GM11168 (cell line): ENCODE data around the gene ME3.
"Not testable (repeated sequence)": the region's sequence is repeated elsewhere in the genome, so short reads cannot be mapped to it uniquely, and the experiment has no call there.

Source experiments
- in situ Hi-C: fragments of 300-500 bp; cut with MboI; formaldehyde crosslinking; loops from one replicate; pipeline ENCODE4 v1.12.0; 2022; ENCODE audit warnings: low sequenced_read_pairs; ENCODE audit not compliant: unreplicated experiment

Gene ME3

DNA sequence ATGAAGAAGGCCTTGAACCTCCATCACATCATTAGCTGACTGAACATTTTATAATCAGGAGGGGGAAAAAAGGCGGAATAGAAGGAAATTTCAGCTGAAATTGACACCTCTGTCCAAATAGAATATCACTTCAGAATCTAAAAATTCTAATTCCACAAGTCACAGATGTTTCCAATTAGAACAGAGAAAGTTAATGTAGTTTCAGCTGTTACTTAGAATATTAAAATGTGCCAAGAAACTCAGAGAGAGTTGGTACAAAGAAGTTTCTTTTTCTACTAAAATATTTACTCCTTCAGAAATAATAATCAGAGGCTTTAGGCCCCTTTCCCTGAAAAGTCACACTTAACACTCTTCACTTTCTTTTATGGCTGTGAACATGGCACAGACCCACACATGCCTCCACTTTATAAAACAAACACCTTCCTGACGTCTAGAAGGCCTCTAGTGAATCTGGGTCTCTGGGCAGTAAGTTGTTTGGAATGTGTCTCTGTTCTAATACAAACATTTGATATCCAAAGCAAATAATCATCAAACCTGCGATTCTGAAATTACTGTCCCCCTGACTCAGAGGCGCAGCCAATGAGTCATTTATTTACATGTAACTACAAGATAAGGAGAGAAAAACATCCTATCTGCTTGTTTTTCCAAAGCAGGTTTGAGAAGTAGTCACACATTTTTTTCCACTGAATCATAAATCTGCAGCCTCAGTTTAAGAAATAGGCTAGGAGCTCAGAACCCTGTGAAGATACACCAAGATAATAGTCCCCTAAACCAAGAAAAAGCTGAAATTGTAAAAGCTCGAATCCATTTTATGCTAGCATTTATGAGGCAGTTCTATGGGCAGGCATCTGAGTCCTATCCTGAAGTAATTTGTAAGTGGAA lies 148.4 kb downstream of the ME3 start:
- in situ Hi-C loops: no loop called here

DNA sequence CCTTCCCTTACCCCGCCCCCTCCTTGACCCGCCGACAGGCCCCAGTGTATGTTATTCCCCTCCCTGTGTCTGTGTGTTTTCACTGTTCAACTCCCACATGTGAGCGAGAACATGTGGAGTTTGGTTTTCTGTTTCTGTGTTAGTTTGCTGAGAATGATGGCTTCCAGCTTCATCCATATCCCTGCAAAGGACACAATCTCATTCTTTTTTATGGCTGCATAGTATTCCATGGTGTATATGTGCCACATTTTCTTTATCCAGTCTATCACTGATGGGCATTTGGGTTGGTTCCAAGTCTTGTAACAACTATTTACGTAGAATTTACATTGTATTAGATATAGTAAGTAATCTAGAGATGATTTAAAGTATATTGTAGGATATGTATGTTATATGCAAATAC lies 149.9 kb downstream of the ME3 start:
- in situ Hi-C loops: not testable (repeated sequence)

DNA sequence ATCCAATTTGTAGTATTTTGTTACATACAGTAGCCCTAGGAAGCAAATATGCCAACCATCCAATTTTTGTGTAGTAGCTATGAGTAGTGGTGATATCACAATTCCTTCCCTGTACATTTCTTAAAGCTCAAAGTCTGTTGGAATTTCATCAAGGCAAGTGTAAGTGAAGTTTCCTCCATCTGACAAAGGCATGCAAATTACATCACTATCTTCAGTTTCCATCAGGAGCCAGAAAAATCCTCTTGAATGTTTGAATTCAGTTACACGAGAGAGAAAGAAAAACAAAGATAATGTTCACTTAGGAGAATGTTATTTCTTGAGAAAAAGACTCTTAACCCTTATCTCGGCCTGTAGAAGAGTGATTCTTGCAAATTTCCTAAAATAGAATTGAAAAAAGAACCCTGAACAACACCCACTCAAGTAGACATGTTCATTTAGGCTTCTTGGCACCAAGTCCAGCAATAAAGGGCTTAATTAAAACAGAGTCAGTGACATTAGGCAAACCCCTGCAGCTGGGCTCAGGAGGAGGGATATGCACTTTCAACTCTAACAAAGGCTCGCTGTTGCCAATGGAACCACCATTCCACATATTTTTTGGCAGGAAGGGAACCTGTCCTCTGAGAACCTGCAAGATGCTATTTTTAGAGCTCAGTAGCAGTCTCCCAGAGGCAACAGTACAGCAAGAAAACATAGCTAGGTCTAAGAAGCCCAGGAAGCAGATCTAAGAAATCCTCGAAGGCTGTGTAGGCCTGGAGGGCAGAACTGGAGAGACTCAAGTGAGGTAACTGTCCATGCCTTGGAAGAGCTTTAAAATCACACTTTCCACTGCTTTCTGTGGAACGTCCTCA lies 153.1 kb downstream of the ME3 start:
- in situ Hi-C loops: no loop called here

DNA sequence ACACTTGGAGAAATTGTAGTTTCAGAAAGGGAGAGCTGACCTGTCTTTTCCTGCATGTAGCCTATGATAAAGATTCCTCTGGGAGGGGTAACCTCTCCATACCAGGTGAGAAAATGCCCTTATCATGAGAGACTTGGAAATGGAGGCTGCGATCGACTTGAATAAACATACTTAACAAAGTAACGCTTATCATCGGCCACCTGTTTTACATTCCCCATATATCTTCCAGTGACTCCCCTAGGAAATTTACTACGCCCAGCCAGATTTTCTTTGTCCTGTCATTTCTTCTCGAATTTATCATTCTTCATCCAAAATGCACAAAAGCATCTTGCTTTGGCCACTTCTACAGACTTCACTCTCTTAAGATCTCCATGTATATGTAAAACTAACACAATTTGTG lies 154.2 kb downstream of the ME3 start:
- in situ Hi-C loops: no loop called here

DNA sequence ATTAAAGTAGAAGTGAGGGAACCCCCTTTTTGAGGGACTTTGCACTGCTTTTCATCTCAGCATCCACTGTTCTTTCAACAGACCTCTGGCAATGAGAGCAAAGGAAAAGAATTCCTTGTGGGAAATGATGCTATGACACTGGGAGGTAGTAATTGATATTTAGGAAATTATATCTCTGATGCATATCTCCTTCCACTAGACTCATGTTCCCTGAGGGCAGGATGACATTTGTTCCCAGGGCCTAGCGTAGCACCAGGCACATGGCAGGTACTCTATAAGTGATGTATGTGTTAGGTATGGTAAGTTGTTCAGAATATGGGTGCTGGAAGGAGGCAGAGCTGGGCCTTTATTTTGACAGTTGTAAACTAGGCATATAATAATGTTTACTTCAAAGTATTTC lies 154.9 kb downstream of the ME3 start:
- in situ Hi-C loops: no loop called here

DNA sequence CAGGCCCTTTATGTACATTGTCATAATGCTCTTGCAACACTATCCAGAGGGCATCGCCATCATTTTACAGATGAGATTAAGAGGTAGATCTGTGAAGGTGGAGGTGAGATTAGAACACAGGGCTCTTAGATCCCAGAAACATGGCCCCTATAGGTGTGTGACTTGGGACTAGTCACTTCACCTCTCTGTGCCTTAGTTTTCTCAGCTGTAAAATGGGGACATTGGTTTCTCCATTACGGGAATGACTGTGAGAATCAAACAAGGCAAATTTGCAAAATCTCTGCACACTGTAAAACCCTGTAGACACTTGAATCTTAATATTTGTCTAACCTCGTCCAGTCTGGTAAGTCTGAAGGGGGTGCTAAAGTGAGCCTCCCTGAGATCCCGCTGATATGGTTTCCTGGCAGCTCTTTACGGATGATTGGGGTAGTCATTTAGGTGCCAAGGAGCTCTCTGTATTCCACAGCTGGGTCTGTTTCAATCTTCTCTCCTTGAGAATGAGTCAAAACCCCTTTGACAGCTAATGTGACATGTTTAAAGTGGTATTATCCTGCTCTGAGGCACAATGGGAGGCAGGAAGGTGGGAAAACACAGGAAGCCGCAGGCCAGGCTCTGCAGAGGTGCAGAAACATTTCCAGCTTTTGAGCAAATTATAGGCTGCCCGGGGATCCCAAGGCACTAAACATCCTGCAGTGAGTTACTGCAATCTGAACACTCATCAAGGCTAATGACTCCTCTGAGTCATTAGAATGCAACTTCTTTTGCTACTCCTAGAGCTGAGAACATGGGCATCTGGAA lies 156.9 kb downstream of the ME3 start:
- in situ Hi-C loops: no loop called here

DNA sequence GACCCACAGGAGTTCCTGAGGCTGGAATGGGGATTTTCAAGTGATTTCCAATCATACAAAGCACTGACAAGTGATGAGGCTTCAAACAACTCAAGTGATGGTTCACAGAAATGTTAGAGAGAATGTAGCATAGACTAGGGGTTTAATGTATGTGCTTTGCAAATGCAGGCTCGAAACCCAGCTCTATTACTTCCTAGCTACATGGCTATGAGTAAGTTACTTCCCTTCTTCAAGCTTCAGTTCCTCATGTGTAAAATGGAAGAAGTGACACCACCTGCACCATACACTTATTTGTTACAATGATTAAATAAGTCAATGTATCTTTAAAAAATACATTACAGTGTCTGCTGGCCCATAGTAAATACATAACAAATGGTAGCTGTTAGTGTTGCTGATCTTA lies 158.0 kb downstream of the ME3 start:
- in situ Hi-C loops: no loop called here

DNA sequence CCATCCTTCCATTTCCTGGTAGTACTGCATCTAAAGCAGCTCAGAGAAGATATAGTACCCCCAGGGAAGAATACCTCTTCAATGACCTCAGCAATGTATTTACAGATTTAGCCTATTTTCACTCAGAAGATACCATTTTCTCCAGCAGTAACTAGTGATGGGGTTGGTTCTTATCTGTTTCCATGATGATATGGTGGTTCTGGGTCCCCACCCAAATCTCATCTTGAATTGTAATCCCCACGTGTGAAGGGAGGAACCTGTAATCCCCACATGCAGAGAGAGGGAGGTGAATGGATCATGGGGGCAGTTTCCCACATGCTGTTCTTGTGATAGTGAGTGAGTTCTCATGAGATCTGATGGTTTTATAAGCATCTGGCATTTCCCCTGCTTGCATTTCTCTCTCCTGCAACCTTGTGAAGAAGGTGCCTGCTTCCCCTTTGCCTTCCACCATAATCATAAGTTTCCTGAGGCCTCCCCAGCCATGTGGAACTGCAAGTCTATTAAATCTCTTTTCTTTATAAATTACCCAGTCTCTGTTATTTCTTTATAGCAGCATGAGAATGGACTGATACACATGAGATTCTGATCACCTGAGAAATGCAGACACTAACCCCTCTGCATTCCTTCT lies 158.6 kb downstream of the ME3 start:
- in situ Hi-C loops: no loop called here

DNA sequence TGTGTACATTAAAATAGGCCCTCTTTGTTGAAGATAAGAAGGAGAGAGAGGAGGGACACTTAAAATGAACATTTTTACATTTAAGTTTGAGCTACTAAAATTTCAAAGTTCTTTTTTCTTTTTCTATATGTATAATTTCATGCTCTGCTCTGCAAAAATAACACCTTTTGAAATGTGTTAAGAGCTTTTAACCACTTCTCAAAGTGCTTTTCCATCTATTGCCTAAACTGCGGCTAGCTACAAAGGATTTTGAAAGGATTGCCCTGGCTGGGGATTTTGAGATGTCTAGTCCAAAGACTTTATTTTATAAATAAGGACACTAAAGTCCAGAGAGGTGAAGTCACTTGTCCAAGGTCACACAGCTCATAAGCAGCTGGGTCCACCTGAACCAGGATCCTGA lies 159.3 kb downstream of the ME3 start:
- in situ Hi-C loops: no loop called here

DNA sequence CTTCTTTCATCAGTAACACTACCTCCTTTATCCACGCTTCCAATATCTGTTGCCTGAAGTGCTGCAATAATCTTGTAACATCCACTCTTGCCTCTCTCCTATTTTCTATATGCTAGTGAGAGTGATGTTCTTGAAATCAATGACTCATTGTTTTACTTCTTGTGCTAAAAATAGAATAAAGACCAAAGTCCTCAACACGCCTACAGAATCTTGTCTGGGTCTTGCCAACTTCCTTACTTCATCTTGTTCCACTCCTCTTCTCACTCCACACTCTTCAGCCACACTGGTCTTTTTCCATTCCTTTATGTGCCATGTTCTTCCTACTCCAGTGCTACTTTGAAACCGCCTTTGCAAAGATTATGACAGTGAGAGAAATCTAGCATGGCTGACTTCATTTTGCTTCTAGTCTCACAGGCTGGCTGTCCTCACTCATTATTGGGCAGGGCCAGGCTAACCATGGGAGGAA lies 161.3 kb downstream of the ME3 start:
- in situ Hi-C loops: no loop called here

DNA sequence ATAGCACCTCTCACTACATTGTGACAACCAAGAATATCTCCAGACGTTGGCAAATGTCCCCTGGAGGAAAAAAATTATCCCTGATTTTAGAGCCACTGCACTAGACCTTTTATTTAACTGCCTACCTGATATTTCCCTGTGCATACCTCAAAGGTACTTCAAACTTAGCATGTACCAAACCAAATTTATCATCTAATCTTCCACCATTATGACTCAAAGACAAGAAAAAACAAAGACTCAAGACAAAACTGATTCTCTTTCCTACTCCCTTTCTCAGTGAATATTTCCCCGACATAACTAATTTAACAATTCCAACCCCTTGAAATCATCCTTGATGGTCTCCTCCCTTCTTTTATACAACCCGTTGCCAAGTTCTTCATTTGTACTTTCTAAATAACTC lies 161.7 kb downstream of the ME3 start:
- in situ Hi-C loops: no loop called here

DNA sequence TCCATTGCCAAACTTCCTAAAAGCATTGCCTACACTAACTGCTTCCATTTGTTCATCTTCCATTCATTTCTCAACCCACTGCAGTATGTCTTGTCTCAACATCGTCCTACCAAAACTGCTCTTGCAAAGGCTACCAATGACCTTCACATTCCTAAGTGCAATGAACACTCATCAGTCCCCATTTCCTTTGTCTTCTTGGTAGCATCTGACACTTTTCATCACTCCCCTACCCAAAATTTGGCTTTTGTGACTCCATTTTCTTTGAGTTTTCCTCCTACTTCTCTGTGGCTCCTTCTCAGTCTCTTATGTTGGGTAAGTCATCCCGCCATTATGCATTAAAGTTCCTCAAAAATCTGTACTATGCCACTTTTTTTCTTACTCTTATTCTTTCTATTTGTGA lies 162.3 kb downstream of the ME3 start:
- in situ Hi-C loops: no loop called here

DNA sequence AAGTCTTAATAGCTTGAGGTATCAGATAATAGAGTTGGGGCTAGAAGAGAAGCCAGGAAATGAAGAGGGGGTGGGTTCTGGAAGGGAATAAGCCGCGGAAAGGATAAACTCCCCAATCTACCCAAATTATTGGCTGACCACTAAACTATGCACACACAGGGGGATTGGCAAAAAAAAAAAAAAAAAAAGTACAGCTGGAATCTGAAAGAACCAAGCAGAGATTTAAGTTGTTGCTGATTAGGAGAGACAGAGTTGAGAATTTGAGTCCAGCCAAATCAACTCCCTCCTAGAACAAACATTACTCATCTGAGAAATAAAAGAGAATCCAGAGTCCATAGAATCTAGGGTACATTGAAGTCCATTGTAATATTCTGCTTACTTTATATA lies 162.8 kb downstream of the ME3 start:
- in situ Hi-C loops: no loop called here

DNA sequence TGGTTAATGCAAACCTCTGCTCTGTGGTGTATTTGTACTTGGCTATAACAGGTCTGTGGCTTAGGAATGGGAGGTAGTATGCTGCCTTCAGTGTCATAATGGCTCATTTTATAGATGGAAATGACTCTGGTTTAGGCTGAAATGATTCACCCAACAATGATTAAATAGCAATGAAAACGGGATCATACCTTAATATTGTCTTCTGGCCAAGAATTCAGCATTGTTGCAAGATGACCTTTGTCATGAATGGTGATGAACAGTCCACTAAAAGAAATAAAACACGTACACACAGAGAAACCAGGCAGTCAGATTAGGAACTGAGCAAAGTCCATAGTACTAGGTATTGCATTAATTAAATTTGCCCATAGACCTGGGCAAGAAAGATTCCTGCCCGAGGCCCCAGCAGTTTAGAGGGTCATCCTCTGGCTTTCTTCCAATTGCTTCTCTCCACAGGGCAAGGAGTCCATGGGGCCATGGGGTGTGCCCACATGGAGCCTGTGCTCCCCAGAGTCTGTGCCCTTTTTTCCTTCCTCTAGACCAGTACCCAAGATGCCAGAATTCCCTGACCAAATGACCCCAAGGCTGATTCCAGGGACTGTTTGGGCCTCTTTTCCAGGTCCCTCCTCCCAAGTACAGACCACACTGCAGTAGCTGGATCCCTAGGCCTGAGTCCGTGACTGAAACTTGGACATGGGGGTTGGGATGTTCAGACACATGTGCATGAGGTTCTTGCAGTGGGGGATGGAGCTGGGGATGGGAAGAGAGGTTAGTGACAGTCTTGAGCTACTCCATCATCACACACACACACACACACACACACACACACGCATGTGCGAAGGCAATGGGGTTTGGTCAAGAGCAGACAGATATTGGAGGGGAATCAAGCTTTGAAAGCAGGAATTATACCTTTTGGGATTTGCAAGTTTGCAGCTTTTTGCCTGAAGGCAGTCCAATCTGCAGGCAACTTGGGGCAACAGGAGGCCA lies 163.5 kb downstream of the ME3 start:
- in situ Hi-C loops: no loop called here

DNA sequence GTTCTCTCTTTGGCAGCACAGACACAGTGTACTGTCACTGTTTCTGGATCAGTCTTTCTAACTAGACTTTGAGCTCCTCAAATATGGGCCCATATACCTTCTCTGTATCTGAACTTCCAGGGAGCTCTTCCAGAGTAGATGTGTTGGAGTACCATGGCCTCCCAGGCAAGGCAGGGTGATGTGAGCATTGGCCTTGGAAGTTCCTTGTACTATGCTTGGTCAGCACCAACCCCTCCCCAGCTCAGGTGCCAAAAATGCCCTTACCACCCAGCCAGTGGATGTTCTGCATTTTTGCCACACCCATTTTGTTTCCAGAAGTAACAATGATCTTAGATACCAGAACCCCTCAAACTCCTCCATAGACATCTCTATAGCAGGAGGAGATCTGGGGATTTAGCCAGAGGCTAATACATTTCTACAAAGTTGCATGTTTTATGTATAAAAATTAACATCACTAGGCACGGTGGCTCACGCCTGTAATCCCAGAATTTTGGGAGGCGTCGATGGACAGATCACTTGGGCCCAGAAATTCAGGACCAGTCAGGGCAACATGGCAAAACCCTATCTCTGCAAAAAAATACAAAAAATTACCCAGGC lies 165.1 kb downstream of the ME3 start:
- in situ Hi-C loops: no loop called here

DNA sequence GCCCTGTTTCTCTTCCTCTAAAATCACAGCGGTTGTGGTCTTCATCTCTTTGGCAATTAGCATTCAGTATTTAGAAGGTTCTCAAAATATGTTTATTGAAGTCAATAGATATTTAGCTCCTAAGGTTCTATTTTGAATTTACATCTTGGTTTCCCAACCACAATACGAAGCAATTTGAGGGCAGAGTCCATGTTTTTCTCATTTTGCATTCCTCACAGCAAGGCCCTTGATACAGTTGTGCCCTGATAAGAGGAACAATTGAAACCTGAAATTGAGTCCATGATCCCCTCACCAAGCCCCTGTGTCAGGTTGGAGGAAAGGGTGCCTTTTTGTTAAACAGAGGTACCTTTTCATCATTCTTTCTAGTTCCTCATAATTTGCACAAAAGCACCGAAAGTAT lies 166.2 kb downstream of the ME3 start:
- in situ Hi-C loops: no loop called here

DNA sequence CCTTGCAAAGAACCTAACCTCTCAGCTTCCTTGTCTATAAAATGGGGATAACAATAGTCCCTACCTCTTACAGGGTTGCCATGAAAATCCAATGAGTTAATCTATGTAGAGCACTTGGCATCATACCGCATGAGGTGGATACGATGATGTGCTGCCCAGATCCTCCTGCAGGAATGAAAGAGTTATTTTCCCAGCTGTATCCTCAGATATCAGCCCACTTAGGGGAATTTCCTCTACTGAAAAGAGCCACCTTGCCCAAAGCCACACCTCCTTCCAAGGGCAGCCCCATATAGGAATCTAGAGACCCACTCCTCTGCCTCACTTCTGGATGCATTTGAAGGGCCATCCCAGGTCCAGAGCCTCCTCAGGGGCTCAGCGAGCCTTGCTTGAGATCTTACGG lies 169.3 kb downstream of the ME3 start:
- in situ Hi-C loops: no loop called here

DNA sequence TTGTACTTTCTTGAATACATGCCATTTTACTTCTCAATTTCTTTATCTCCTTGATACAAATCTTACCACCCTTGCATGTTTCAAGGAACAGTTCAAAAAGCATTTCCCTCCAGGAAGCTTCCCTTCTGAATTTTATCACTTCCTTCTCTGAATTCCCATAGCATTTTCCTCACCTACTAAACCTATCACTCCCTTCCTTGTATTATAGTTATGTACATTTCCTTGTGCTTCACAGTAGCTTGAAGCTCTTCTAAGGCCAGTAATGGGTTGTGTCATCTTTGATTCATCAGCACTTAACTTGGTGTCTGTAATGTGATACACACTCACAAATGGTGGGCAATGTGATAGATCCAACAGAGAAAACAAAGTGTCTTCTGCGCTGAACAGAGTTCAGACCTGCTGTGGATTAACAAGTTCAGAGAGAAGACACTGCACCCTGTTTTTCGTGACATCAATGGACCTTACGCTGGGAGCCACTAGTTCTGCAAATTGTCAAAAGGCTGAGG lies 170.2 kb downstream of the ME3 start:
- in situ Hi-C loops: no loop called here
